ENCODE data around the gene CCDC198. TPM values are rescaled to one million over a fixed set of nuclear protein-coding genes. Genes with fewer than 3 reads are reported as not detected.

CCDC198 gene
- 0.16 TPM for polyA plus RNA-seq (ENCODE audit: insufficient read length)

GRCh38 chr14:57493467-57494181 is at the start of gene CCDC198:
TSS of gene CCDC198 (minus strand) at chr14:57493857. CDS start at chr14:57493715, 142 bp downstream.
- DNase-seq (ENCODE audit: low read depth): no peak

- DNase-seq (ENCODE audit: low read depth): peak; percentile 13
These were observed 39.6 kb upstream of the CCDC198 start for GRCh38 chr14:57533214-57533613.

- no peak for DNase-seq (ENCODE audit: low read depth)
These were observed 36.9 kb upstream of the CCDC198 start for GRCh38 chr14:57530571-57530970.

GRCh38 chr14:57526942-57527341 is 33.3 kb upstream of the CCDC198 start:
- DNase-seq (ENCODE audit: low read depth): no peak

GRCh38 chr14:57519043-57519442 is 25.4 kb upstream of the CCDC198 start:
- no peak for DNase-seq (ENCODE audit: low read depth)

GRCh38 chr14:57512220-57512619 is 18.6 kb upstream of the CCDC198 start:
- peak; percentile 46 for DNase-seq (ENCODE audit: low read depth)

GRCh38 chr14:57508756-57509155 is 15.1 kb upstream of the CCDC198 start:
- no peak for DNase-seq (ENCODE audit: low read depth)

GRCh38 chr14:57502586-57503254 is 9.1 kb upstream of the CCDC198 start:
- peak; percentile 25 for DNase-seq (ENCODE audit: low read depth)

- DNase-seq (ENCODE audit: low read depth): no peak
These were observed 7.4 kb upstream of the CCDC198 start for GRCh38 chr14:57501039-57501557.

GRCh38 chr14:57498659-57499058 is 5.0 kb upstream of the CCDC198 start:
- DNase-seq (ENCODE audit: low read depth): no peak

- DNase-seq (ENCODE audit: low read depth): no peak
These were observed 4.4 kb upstream of the CCDC198 start for GRCh38 chr14:57498035-57498434.

- no peak for DNase-seq (ENCODE audit: low read depth)
These were observed 1.8 kb upstream of the CCDC198 start for GRCh38 chr14:57495416-57495815.

GRCh38 chr14:57492859-57493258 is 798 bp downstream of the CCDC198 start:
- no peak for DNase-seq (ENCODE audit: low read depth)

GRCh38 chr14:57491640-57492039 is 2.0 kb downstream of the CCDC198 start:
- DNase-seq (ENCODE audit: low read depth): no peak

GRCh38 chr14:57487771-57488170 is 5.9 kb downstream of the CCDC198 start:
- no peak for DNase-seq (ENCODE audit: low read depth)

- no peak for DNase-seq (ENCODE audit: low read depth)
These were observed 6.8 kb downstream of the CCDC198 start for GRCh38 chr14:57486767-57487379.

GRCh38 chr14:57485635-57486034 is 8.0 kb downstream of the CCDC198 start:
- DNase-seq (ENCODE audit: low read depth): no peak

- DNase-seq (ENCODE audit: low read depth): no peak
These were observed 11.5 kb downstream of the CCDC198 start for GRCh38 chr14:57482120-57482519.

- no peak for DNase-seq (ENCODE audit: low read depth)
These were observed 13.6 kb downstream of the CCDC198 start for GRCh38 chr14:57480051-57480450.

GRCh38 chr14:57479197-57479596 is 14.5 kb downstream of the CCDC198 start:
- no peak for DNase-seq (ENCODE audit: low read depth)

- DNase-seq (ENCODE audit: low read depth): no peak
These were observed 15.6 kb downstream of the CCDC198 start for GRCh38 chr14:57478050-57478449.

- no peak for DNase-seq (ENCODE audit: low read depth)
These were observed 22.7 kb downstream of the CCDC198 start for GRCh38 chr14:57470909-57471308.
